Measurements from ENCODE around the gene NUDCD2. TPM values are rescaled to one million over a fixed set of nuclear protein-coding genes. Genes with fewer than 3 reads are reported as not detected.

NUDCD2 gene
- total and polyA plus RNA-seq, 2 donors from 2014 or later: 23.1 to 24.3 TPM

DNA sequence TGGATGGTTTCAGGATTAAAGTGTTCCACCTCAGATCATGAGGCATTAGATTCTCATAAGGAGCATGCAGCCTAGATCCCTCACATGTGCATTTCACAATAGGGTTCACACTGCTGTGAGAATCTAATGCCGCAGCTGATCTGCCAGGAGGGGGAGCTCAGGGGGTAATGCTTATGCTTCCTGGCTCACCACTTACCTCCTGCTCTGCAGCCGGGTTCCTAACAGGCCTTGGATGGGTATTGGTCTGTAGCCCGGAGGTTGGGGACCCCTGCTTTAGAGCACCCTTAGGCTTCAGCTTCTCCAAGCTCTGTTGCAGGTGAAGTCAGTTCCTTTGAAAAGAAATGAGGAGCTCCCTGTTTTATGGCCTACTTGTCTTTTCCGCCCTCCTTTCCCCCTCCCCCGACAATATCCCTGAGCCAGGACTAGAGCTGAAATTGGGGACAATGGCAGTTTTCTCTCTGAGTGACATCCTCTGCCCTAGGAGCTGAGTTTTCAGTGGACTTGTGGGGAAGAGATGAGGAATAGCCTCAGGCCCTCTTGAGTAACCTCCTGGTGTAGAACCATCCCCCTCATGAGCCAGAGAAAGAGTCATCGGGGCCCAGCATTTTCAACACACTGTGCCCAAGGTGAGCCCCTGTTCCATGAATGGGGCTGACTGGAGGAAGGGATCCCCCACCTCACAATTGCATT is 29.3 kb upstream of the NUDCD2 start:
- DNase-seq: peak in 2 of 5 donors; percentile 40 to 43
- Histone ChIP-seq H3K9me3 (ENCODE audit: control insufficient read depth in 2 of 3, insufficient read depth in 1 of 3, low read length in 3 of 3) (no peaks in the 10 kb centered on the region), H3K4me1 (ENCODE audit: control insufficient read depth in 2 of 3, insufficient read depth in 2 of 3, low read depth in 1 of 3, low read length in 3 of 3) (peaks cover 0 to 5% (median 4%) of the 10 kb centered on the region in 3 donors), H3K9ac (ENCODE audit: low read length in 3 of 3) (no peak overlapping the region), H3K36me3 (ENCODE audit: control insufficient read depth in 2 of 3, insufficient read depth in 3 of 3, low read length in 3 of 3) (no peaks in the 10 kb centered on the region), H3K27ac (ENCODE audit: low read depth in 2 of 2, low read length in 2 of 2) (peak overlapping the region in 1 of 2 donors; percentile 20), H3K4me3 (ENCODE audit: low read length in 3 of 3) (no peak overlapping the region), H3K27me3 (ENCODE audit: control insufficient read depth, insufficient read depth, low read length) (no peaks in the 10 kb centered on the region)
- TF ChIP-seq, protein P1, sequence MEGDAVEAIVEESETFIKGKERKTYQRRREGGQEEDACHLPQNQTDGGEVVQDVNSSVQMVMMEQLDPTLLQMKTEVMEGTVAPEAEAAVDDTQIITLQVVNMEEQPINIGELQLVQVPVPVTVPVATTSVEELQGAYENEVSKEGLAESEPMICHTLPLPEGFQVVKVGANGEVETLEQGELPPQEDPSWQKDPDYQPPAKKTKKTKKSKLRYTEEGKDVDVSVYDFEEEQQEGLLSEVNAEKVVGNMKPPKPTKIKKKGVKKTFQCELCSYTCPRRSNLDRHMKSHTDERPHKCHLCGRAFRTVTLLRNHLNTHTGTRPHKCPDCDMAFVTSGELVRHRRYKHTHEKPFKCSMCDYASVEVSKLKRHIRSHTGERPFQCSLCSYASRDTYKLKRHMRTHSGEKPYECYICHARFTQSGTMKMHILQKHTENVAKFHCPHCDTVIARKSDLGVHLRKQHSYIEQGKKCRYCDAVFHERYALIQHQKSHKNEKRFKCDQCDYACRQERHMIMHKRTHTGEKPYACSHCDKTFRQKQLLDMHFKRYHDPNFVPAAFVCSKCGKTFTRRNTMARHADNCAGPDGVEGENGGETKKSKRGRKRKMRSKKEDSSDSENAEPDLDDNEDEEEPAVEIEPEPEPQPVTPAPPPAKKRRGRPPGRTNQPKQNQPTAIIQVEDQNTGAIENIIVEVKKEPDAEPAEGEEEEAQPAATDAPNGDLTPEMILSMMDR (IDR thresholded peaks at IDR 0.05; ENCODE audit: borderline replicate concordance, extremely low read depth, insufficient read depth): no peak
- intact Hi-C loops (cut with DNase I): no loop called here
- FAIRE-seq: no peak

DNA sequence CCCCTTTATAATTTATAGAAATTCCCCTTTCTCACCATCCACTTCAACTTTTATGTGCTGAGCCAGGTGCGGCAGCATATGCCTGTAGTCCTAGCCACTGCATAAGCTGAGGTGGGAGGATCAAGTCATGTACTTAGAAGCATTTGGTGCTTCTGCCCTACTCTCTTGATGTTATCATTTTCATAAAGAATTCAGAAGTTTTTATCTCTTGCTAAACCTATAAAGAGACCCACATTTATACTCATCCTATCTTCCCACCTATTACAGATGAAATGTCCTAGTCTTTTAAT is 19.0 kb upstream of the NUDCD2 start:
- Histone ChIP-seq H3K27me3 (ENCODE audit: control insufficient read depth, insufficient read depth, low read length) (no peaks in the 10 kb centered on the region), H3K4me1 (ENCODE audit: control insufficient read depth in 2 of 3, insufficient read depth in 2 of 3, low read depth in 1 of 3, low read length in 3 of 3) (no peaks in the 10 kb centered on the region), H3K36me3 (ENCODE audit: control insufficient read depth in 2 of 3, insufficient read depth in 3 of 3, low read length in 3 of 3) (no peaks in the 10 kb centered on the region), H3K9me3 (ENCODE audit: control insufficient read depth in 2 of 3, insufficient read depth in 1 of 3, low read length in 3 of 3) (no peaks in the 10 kb centered on the region), H3K4me3 (ENCODE audit: low read length in 3 of 3) (no peak overlapping the region), H3K9ac (ENCODE audit: low read length in 3 of 3) (no peak overlapping the region), H3K27ac (ENCODE audit: low read depth in 2 of 2, low read length in 2 of 2) (no peak overlapping the region)
- FAIRE-seq (no peak), DNase-seq (no peak)
- TF ChIP-seq, protein P1 (IDR thresholded peaks at IDR 0.05; ENCODE audit: borderline replicate concordance, extremely low read depth, insufficient read depth): no peak
- intact Hi-C loops (cut with DNase I): no loop called here

DNA sequence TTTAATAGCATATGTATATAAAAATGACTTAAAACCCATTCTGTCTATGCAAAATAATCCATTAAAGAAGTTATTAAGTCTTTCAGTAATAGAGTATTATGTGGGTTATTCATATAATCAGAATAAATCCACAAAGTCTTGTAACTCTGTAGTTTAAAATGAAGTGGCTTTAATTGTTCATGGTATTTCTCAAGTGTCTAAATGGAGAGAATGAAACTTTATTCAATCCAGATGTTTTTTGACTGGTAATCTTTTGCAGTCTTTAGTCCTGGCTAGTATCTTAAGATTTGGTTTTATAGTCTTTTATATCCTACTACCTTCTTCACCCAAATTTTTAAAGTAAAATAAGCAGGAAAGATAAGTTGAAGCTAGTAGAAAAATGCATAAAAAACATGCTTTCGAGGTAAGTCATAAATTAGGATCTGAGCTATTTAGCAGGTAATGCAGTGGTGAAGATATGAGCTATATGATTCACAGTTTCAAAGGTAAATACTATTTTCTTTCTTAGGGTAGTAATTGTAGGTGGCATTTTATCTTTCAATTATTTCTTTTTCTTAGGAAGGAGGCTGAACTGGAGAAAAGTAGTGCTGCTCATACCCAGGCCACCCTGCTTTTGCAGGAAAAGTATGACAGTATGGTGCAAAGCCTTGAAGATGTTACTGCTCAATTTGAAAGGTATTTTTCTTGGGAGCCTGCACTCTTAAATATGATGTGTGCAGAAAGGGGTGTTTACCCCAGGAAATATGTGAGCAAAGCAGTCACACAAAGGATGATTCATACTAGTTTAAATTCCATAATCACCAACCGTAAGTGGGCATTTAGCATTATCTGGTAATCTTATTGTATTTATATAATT is 18.5 kb upstream of the NUDCD2 start:
- DNase-seq: no peak
- Histone ChIP-seq H3K36me3 (ENCODE audit: control insufficient read depth in 2 of 3, insufficient read depth in 3 of 3, low read length in 3 of 3) (no peaks in the 10 kb centered on the region), H3K27ac (ENCODE audit: low read depth in 2 of 2, low read length in 2 of 2) (no peak overlapping the region), H3K9ac (ENCODE audit: low read length in 3 of 3) (no peak overlapping the region), H3K9me3 (ENCODE audit: control insufficient read depth in 2 of 3, insufficient read depth in 1 of 3, low read length in 3 of 3) (no peaks in the 10 kb centered on the region), H3K4me3 (ENCODE audit: low read length in 3 of 3) (no peak overlapping the region), H3K4me1 (ENCODE audit: control insufficient read depth in 2 of 3, insufficient read depth in 2 of 3, low read depth in 1 of 3, low read length in 3 of 3) (no peaks in the 10 kb centered on the region), H3K27me3 (ENCODE audit: control insufficient read depth, insufficient read depth, low read length) (no peaks in the 10 kb centered on the region)
- intact Hi-C loops (cut with DNase I): no loop called here
- FAIRE-seq: no peak
- TF ChIP-seq, protein P1 (IDR thresholded peaks at IDR 0.05; ENCODE audit: borderline replicate concordance, extremely low read depth, insufficient read depth): no peak
